ENCODE results near the gene HOMER2.

Gene HOMER2

GRCh38 chr15:82803793-82804574 lies 148.5 kb downstream of the HOMER2 start (continued):
- TF ChIP-seq ZNF280D (tag by site-specific recombination; IDR thresholded peaks at IDR 0.05) (no peak), ZNF658 (tag by site-specific recombination; IDR thresholded peaks at IDR 0.05) (no peak), ZNF132 (tag by site-specific recombination; IDR thresholded peaks at IDR 0.05; ENCODE audit: borderline replicate concordance) (no peak), PRDM10 (tag by site-specific recombination; IDR thresholded peaks at IDR 0.05) (peak; percentile 64), BCL11A (tag by site-specific recombination; IDR thresholded peaks at IDR 0.05; ENCODE audit: low read depth) (0 out of 2 replicates have a peak, but pooled peaks have one; percentile 49), ZNF548 (tag by site-specific recombination; IDR thresholded peaks at IDR 0.05) (no peak), ZNF830 (tag by site-specific recombination; IDR thresholded peaks at IDR 0.05; ENCODE audit: low read depth) (no peak), OSR2 (tag by site-specific recombination; IDR thresholded peaks at IDR 0.05) (peak; percentile 61; the same call in 1 of the 2 replicates), ZNF221 (tag by site-specific recombination; IDR thresholded peaks at IDR 0.05; ENCODE audit: borderline replicate concordance) (no peak), ZBTB21 (tag by site-specific recombination; IDR thresholded peaks at IDR 0.05) (peak; percentile 89), INSM2 (tag by site-specific recombination; IDR thresholded peaks at IDR 0.05) (no peak), ZBTB44 (tag by site-specific recombination; IDR thresholded peaks at IDR 0.05) (no peak), PRDM1 (tag by site-specific recombination; IDR thresholded peaks at IDR 0.05) (no peak), ZNF629 (tag by site-specific recombination; IDR thresholded peaks at IDR 0.05) (peak; percentile 93), ZNF610 (tag by site-specific recombination; IDR thresholded peaks at IDR 0.05; ENCODE audit: borderline replicate concordance) (no peak), ZFP69B (tag by site-specific recombination; IDR thresholded peaks at IDR 0.05) (peak; percentile 32; the same call in 1 of the 2 replicates), ZNF138 (tag by site-specific recombination; IDR thresholded peaks at IDR 0.05; ENCODE audit: borderline replicate concordance) (no peak), PATZ1 (tag by site-specific recombination; IDR thresholded peaks at IDR 0.05) (0 out of 2 replicates have a peak, but pooled peaks have one; percentile 34), ZNF692 (tag by site-specific recombination; IDR thresholded peaks at IDR 0.05) (peak; percentile 55), GLIS2 (tag by site-specific recombination; IDR thresholded peaks at IDR 0.05) (no peak), ZSCAN4 (tag by site-specific recombination; IDR thresholded peaks at IDR 0.05) (0 out of 2 replicates have a peak, but pooled peaks have one; percentile 21)

All from HEK293 (cell line).